AG04449 (cell line): ENCODE data around the gene SCAF4.

ENCODE experiments used
- CTCF ChIA-PET: fragments of 350-600 bp; formaldehyde crosslinking; extraction: SDS; loops from one replicate; lab custom pipeline; 2021; ENCODE audit warnings: antibody characterized with exemption; lab: Yijun Ruan, JAX
- POLR2A ChIA-PET: fragments of 400-600, 350-600 bp; formaldehyde crosslinking; extraction: SDS; loops from one replicate; lab custom pipeline; 2020; ENCODE audit warnings: antibody characterized with exemption, inconsistent platforms; lab: Yijun Ruan, JAX
- DNase-seq: peaks from one replicate; pipeline ENCODE4 v3.0.0-alpha.2; 2010; ENCODE audit warnings: low read depth, low spot score
- H3K4me3 ChIP-seq: 2 replicates; pipeline ENCODE4 v1.5.1; 2011; ENCODE audit warnings: low read depth, mild to moderate bottlenecking, control low read depth, low read length
- TF ChIP-seq, protein P1 (sequence below): IDR thresholded peaks from one replicate; pipeline ENCODE4 v1.5.1; 2011; ENCODE audit warnings: mild to moderate bottlenecking, moderate library complexity, low read length, control low read depth, inconsistent platforms; ENCODE audit not compliant: insufficient read depth; ENCODE audit errors: missing control alignments

The SCAF4 gene

DNA sequence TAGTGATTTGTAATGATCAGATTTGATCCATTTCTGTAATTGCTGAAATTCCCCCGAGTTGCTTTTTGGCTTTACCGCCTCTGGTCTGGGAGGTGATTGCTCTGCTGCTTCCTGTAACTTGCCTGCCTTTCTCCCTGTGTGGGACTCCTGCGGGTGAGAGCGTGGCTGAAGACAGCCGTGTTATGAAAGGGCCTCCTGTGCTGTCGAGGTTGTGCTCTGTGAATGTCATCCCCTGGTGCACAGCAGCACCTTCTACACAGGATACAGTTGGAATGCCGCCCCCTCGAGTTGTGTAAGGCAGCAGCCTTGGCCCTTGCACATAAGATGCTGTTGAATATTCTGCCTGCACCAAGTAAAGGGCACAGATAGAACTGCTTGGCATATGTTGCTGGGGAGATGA lies 66.5 kb downstream of the SCAF4 start:
- TF ChIP-seq, protein P1, sequence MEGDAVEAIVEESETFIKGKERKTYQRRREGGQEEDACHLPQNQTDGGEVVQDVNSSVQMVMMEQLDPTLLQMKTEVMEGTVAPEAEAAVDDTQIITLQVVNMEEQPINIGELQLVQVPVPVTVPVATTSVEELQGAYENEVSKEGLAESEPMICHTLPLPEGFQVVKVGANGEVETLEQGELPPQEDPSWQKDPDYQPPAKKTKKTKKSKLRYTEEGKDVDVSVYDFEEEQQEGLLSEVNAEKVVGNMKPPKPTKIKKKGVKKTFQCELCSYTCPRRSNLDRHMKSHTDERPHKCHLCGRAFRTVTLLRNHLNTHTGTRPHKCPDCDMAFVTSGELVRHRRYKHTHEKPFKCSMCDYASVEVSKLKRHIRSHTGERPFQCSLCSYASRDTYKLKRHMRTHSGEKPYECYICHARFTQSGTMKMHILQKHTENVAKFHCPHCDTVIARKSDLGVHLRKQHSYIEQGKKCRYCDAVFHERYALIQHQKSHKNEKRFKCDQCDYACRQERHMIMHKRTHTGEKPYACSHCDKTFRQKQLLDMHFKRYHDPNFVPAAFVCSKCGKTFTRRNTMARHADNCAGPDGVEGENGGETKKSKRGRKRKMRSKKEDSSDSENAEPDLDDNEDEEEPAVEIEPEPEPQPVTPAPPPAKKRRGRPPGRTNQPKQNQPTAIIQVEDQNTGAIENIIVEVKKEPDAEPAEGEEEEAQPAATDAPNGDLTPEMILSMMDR = no peak
- no peak for DNase-seq
- POLR2A ChIA-PET = no interaction called here

DNA sequence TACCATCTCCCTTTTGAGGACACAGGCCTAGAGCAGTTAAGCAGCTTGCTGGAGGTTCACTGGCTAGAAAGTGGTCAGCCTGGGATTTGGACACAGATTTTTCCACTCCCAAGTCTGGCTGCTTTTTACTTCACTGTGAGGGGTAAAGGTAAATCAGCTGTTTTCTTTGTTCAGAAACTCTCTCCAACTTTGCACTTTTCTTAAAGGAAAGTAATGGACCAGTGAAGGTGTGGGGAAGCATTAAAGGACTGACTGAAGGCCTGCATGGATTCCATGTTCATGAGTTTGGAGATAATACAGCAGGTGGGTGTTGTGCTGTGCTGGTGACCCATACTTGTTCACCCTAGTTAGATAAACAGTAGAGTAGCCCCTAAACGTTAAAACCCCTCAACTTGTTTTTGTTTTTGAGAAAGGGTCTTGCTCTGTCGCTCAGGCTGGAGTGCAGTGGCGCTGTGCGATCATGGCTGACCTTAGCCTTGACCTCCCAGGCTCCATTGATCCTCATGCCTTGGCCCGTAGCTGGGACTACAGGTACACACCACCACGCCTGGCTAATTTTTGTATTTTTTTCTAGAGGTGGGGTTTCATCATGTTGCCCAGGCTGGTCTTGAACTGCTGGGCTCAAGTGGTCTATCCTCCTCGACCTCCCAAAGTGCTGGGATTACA lies 68.2 kb downstream of the SCAF4 start:
- POLR2A ChIA-PET = no interaction called here
- TF ChIP-seq, protein P1 = no peak
- H3K4me3 ChIP-seq = no peak overlapping the region
- CTCF ChIA-PET = no interaction called here
- no peak for DNase-seq

More for the DNA sequence above, 66.5 kb downstream of the SCAF4 start:
- CTCF ChIA-PET = no interaction called here
- H3K4me3 ChIP-seq = no peak overlapping the region

DNA sequence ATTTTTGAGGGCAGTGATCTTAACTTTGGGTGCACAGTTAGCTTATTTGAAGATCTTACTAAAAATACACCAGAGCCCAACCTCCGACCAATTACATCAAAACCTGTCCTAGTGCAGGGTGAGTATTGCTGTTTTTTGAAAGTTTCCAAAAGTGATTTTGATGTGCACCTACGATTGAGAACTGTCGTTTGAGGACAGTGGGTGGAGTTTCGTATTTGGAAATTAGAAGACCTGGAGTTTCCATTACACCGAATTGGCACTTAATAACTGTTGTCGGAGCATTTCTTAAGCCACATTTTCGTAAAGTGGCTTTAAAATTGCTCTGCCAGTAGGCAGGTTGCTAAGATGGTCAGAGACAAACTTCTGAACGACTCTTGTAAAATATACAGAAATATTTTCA lies 71.3 kb downstream of the SCAF4 start:
- ChIA-PET CTCF (interaction anchor here (1.0 to 1.1 kb wide), 2 partner anchors 16 to 463 kb away, joined by 3 read pairs; no protein-coding TSS in a partner anchor), POLR2A (interaction anchor here (0.7 kb wide), 1 partner anchor 497 kb away, joined by 3 read pairs; no protein-coding TSS in a partner anchor)
- TF ChIP-seq, protein P1 = no peak
- peak overlapping the region; percentile 99 for H3K4me3 ChIP-seq
- no peak for DNase-seq

DNA sequence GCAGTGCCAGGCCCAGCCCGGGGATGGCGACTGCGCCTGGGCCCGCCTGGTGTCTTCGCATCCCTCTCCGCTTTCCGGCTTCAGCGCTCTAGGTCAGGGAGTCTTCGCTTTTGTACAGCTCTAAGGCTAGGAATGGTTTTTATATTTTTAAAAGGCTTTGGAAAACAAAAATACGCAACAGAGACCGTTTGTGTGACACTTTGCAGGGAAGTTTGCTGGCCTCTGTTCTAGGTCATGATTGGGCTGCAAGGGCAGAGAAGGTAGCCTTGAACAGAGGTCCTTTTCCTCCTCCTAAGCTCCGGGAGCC lies 71.7 kb downstream of the SCAF4 start:
- POLR2A ChIA-PET = interaction anchor here (0.7 kb wide), 1 partner anchor 497 kb away, joined by 3 read pairs; no protein-coding TSS in a partner anchor
- no peak for DNase-seq
- TF ChIP-seq, protein P1 = no peak

DNA sequence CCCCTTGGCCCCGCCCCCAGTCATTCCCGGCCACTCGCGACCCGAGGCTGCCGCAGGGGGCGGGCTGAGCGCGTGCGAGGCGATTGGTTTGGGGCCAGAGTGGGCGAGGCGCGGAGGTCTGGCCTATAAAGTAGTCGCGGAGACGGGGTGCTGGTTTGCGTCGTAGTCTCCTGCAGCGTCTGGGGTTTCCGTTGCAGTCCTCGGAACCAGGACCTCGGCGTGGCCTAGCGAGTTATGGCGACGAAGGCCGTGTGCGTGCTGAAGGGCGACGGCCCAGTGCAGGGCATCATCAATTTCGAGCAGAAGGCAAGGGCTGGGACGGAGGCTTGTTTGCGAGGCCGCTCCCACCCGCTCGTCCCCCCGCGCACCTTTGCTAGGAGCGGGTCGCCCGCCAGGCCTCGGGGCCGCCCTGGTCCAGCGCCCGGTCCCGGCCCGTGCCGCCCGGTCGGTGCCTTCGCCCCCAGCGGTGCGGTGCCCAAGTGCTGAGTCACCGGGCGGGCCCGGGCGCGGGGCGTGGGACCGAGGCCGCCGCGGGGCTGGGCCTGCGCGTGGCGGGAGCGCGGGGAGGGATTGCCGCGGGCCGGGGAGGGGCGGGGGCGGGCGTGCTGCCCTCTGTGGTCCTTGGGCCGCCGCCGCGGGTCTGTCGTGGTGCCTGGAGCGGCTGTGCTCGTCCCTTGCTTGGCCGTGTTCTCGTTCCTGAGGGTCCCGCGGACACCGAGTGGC lies 72.2 kb downstream of the SCAF4 start, which contains the start of gene SOD1:
SOD1 (plus strand) TSS at position 158 of the 723 bp plus-strand sequence; CDS start at position 235, 77 bp downstream.
- ChIA-PET POLR2A (no interaction called here), CTCF (interaction anchor here (1.0 kb wide), 1 partner anchor 17 kb away, joined by 3 read pairs; no protein-coding TSS in a partner anchor)
- peak within 1 kb of the TSS; percentile 99 for H3K4me3 ChIP-seq
- TF ChIP-seq, protein P1 = peak; percentile 11
- peak; percentile 26 for DNase-seq

More for the DNA sequence above, 71.7 kb downstream of the SCAF4 start:
- peak overlapping the region; percentile 99 for H3K4me3 ChIP-seq
- CTCF ChIA-PET = interaction anchor here (1.0 kb wide), 1 partner anchor 16 kb away, joined by 3 read pairs; no protein-coding TSS in a partner anchor

DNA sequence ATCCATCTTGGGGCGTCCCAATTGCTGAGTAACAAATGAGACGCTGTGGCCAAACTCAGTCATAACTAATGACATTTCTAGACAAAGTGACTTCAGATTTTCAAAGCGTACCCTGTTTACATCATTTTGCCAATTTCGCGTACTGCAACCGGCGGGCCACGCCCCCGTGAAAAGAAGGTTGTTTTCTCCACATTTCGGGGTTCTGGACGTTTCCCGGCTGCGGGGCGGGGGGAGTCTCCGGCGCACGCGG lies 72.7 kb downstream of the SCAF4 start:
- ChIA-PET POLR2A (no interaction called here), CTCF (no interaction called here)
- H3K4me3 ChIP-seq = peak overlapping the region; percentile 99
- DNase-seq = no peak
- TF ChIP-seq, protein P1 = no peak
